A673 (cell line): ENCODE data around the gene TXNDC5. TPM values are rescaled to one million over a fixed set of nuclear protein-coding genes. Genes with fewer than 3 reads are reported as not detected.

ENCODE experiments used
- BruUV-seq: library from RNA; stranded (reverse); fragments of 400-500 nt; replicated peaks from 2 replicates; lab custom pipeline; 2021; lab: Mats Ljungman, UMichigan
- CTCF ChIA-PET: fragments of 300-600 bp; sonication (Branson Sonifier 250); formaldehyde crosslinking; loops from one replicate; lab custom pipeline; 2022; ENCODE audit warnings: antibody characterized with exemption; lab: Charles Lee
- POLR2A ChIA-PET: fragments of 300-600 bp; sonication (Branson Sonifier 250); formaldehyde crosslinking; loops from one replicate; lab custom pipeline; 2022; ENCODE audit warnings: antibody characterized with exemption; ENCODE audit not compliant: low non-redundant PET; lab: Charles Lee
- DNase-seq: peaks from one replicate; pipeline ENCODE4 v3.0.0-alpha.2; 2015; ENCODE audit warnings: low spot score
- H3K27ac ChIP-seq: fragments of 200-600 bp; sonication (generic); 2 replicates; pipeline ENCODE4 v1.5.1; 2016; ENCODE audit warnings: mixed run types, low read depth, mild to moderate bottlenecking, mixed read lengths, antibody characterized with exemption, low read length; ENCODE audit not compliant: poor library complexity, severe bottlenecking
- H3K27me3 ChIP-seq: fragments of 200-600 bp; sonication (generic); replicated peaks from 2 replicates; pipeline ENCODE4 v1.6.1; 2017; ENCODE audit warnings: mixed run types, low read depth, mild to moderate bottlenecking, mixed read lengths, antibody characterized with exemption, low read length; ENCODE audit not compliant: insufficient read depth, poor library complexity
- H3K36me3 ChIP-seq: fragments of 200-600 bp; sonication (generic); 2 replicates; pipeline ENCODE4 v1.6.1; 2016; ENCODE audit warnings: mixed run types, mild to moderate bottlenecking, mixed read lengths, antibody characterized with exemption, low read length; ENCODE audit not compliant: insufficient read depth, poor library complexity, severe bottlenecking
- H3K4me1 ChIP-seq: fragments of 200-600 bp; sonication (generic); 2 replicates; pipeline ENCODE4 v1.6.1; 2017; ENCODE audit warnings: mixed run types, mild to moderate bottlenecking, mixed read lengths, antibody characterized with exemption, low read length; ENCODE audit not compliant: insufficient read depth, poor library complexity, severe bottlenecking
- H3K4me3 ChIP-seq: fragments of 200-600 bp; sonication (generic); 2 replicates; pipeline ENCODE4 v1.5.1; 2016; ENCODE audit warnings: low read depth, mixed run types, mild to moderate bottlenecking, mixed read lengths, low read length; ENCODE audit not compliant: poor library complexity, severe bottlenecking
- H3K9me3 ChIP-seq: fragments of 200-600 bp; sonication (generic); 2 replicates; pipeline ENCODE4 v1.6.1; 2016; ENCODE audit warnings: mixed run types, low read depth, mild to moderate bottlenecking, mixed read lengths, antibody characterized with exemption, low read length; ENCODE audit not compliant: poor library complexity, severe bottlenecking
- EZH2 ChIP-seq: fragments of 200-600 bp; sonication (generic); IDR thresholded peaks from 2 replicates; pipeline ENCODE4 v1.6.1; 2017; ENCODE audit warnings: borderline replicate concordance, low read depth, mild to moderate bottlenecking, mixed read lengths, antibody characterized with exemption, low read length; ENCODE audit not compliant: poor library complexity, severe bottlenecking
- intact Hi-C: fragments of 100-400 bp; cut with micrococcal nuclease; formaldehyde crosslinking; loops from one replicate; pipeline ENCODE4 v1.10.0; 2022; ENCODE audit not compliant: unreplicated experiment
- total RNA-seq: library from RNA; stranded (reverse); gene quantifications from 2 replicates; pipeline ENCODE4 v1.2.3, GENCODE V29; 2021
- TF ChIP-seq, protein P1 (sequence below): fragments of 300-800, 200-600 bp; sonication (generic); conservative IDR thresholded peaks from 2 replicates; pipeline ENCODE4 v1.5.1; 2017; ENCODE audit warnings: low read depth, mild to moderate bottlenecking, antibody characterized with exemption, low read length, moderate library complexity, mixed read lengths

Gene TXNDC5
- total RNA-seq, 1 experiment from 2014 or later, result 134 TPM

DNA sequence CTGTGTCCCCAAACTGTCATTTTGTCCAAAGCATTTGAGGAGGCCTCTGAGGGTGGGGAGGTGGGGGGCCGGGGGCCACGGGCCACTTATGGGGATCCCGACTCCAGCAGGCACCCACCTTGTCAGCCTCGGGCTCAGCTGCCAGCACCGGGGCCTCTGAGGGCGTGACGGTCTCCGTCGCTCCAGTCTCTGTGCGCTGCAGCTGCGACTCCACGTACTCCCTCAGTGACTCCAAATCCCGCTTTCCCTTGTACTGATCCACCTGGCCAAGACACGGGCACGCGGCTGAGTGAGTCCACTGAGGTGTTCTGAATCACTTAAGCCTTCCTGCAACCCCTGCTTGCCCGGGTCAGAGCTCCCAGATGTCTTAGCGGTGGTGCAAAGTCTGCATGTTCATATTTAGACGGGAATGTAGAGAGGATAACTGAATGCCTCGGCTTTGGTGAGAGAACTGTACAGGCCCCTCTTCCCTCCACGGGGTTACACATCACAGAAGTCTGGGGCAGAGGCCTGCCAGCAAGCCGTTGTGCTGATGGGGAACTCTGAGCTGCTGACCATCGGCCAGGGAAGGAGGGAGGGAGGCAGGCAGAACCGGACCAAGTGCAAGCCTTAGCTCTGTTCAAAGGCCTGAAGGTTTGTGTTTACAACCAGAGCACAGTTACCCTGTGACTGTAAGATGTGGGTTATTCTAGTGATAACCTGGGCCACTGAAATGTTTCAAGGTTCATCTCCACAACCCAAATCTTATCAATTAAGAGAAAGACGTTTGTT lies 21.8 kb downstream of the TXNDC5 start:
- no peak overlapping the region for H3K4me3 ChIP-seq
- no peak for DNase-seq
- no peak overlapping the region for H3K27ac ChIP-seq
- CTCF ChIA-PET, result no interaction called here
- POLR2A ChIA-PET, result no interaction called here
- no peaks in the 10 kb centered on the region for H3K27me3 ChIP-seq
- H3K4me1 ChIP-seq, result no peaks in the 10 kb centered on the region
- H3K36me3 ChIP-seq, result peaks cover 88% of the 10 kb centered on the region
- intact Hi-C loops, result no loop called here
- no peak for TF ChIP-seq EZH2
- TF ChIP-seq, protein P1, sequence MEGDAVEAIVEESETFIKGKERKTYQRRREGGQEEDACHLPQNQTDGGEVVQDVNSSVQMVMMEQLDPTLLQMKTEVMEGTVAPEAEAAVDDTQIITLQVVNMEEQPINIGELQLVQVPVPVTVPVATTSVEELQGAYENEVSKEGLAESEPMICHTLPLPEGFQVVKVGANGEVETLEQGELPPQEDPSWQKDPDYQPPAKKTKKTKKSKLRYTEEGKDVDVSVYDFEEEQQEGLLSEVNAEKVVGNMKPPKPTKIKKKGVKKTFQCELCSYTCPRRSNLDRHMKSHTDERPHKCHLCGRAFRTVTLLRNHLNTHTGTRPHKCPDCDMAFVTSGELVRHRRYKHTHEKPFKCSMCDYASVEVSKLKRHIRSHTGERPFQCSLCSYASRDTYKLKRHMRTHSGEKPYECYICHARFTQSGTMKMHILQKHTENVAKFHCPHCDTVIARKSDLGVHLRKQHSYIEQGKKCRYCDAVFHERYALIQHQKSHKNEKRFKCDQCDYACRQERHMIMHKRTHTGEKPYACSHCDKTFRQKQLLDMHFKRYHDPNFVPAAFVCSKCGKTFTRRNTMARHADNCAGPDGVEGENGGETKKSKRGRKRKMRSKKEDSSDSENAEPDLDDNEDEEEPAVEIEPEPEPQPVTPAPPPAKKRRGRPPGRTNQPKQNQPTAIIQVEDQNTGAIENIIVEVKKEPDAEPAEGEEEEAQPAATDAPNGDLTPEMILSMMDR, result no peak
- no TSS peak for BruUV-seq
- no peaks in the 10 kb centered on the region for H3K9me3 ChIP-seq

DNA sequence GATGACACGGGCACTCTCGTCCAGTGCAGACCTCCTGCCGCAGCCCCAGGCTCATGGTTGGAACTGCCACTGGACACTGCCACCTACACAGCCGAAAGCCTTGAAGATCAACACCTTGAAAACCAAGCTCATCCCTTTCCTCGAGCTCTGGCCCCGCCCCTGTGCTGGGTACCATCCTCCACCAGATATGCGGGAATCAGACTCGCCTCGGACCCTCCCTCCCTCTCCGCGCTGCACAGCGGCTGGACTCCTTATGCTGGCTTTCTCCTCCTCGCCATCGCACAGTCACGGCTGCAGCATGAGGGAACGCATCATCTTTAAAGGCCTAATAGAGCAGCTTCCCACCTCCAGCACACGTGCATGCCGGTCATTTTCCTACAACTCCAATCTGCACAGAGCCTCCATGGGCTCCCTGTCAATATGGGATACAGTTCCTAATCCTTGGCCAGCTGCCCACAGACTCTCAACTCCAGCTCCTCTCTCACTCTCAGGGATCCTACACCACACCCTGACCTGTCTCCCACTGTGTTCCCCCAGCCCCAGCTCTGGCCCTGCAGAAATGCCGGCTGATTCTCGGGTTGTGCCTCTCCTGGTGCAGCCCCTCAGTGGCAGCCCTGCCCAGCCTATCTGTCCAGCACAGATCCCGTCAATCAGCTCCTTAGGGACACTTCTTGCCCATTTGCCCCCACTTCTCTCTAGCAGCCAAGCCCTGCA lies 23.2 kb downstream of the TXNDC5 start:
- DNase-seq, result no peak
- CTCF ChIA-PET, result no interaction called here
- intact Hi-C loops, result no loop called here
- H3K27ac ChIP-seq, result no peak overlapping the region
- H3K9me3 ChIP-seq, result no peaks in the 10 kb centered on the region
- no peaks in the 10 kb centered on the region for H3K4me1 ChIP-seq
- H3K27me3 ChIP-seq, result no peaks in the 10 kb centered on the region
- H3K4me3 ChIP-seq, result no peak overlapping the region
- TF ChIP-seq EZH2, result no peak
- TF ChIP-seq, protein P1, result no peak
- BruUV-seq, result no TSS peak
- peaks cover 89% of the 10 kb centered on the region for H3K36me3 ChIP-seq
- POLR2A ChIA-PET, result no interaction called here

DNA sequence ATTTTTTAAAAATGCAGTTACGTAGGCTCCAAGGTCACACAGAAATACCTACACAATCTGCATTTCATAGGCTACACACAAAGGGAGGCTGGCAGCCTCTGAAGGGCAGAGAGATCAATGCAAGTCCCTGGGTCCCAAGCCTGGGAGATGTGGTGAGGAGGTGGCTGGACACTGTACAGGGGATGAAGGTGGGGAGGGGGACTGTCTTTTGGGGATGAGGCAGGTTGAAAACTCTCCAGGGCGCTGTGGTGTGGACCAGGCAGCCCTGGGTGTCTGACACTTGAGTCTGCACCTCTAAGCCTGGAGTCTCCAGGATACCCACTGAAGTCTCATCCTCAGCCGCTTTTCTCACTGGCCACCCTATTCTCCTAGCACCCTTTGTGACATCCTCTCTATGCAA lies 24.5 kb downstream of the TXNDC5 start:
- peaks cover 89% of the 10 kb centered on the region for H3K36me3 ChIP-seq
- CTCF ChIA-PET, result no interaction called here
- no peak for TF ChIP-seq EZH2
- TF ChIP-seq, protein P1, result no peak

More for the DNA sequence above, 24.5 kb downstream of the TXNDC5 start:
- Histone ChIP-seq H3K9me3 (no peaks in the 10 kb centered on the region), H3K4me1 (no peaks in the 10 kb centered on the region), H3K27me3 (no peaks in the 10 kb centered on the region), H3K27ac (no peak overlapping the region), H3K4me3 (no peak overlapping the region)
- no TSS peak for BruUV-seq
- POLR2A ChIA-PET, result no interaction called here
- intact Hi-C loops, result no loop called here
- no peak for DNase-seq
